Liver (tissue), 3 donors: ENCODE data around the gene TMEM184A.

Experiments
- GABPA ChIP-seq, 2 donors: IDR thresholded peaks in 1 of 2; conservative IDR thresholded peaks in 1 of 2; 2 replicates each; pipeline ENCODE4 v1.6.1; 2016; ENCODE audit warnings: antibody characterized with exemption in 2 of 2, mild to moderate bottlenecking in 1 of 2, moderate library complexity in 1 of 2
- JUND ChIP-seq, 2 donors: IDR thresholded peaks; 2 replicates each; pipeline ENCODE4 v1.6.1; 2016; ENCODE audit warnings: antibody characterized with exemption in 2 of 2
- RAD21 ChIP-seq, 2 donors: IDR thresholded peaks; 2 replicates each; pipeline ENCODE4 v1.6.1; 2016; ENCODE audit warnings: antibody characterized with exemption in 2 of 2, mild to moderate bottlenecking in 2 of 2
- SP1 ChIP-seq: IDR thresholded peaks from 2 replicates; pipeline ENCODE4 v1.6.1; 2018; ENCODE audit warnings: antibody characterized with exemption, mild to moderate bottlenecking
- TAF1 ChIP-seq: conservative IDR thresholded peaks from 2 replicates; pipeline ENCODE4 v1.6.1; 2016; ENCODE audit warnings: antibody characterized with exemption, mild to moderate bottlenecking
- YY1 ChIP-seq: IDR thresholded peaks from 2 replicates; pipeline ENCODE4 v1.6.1; 2016; ENCODE audit warnings: antibody characterized with exemption, mild to moderate bottlenecking
- TF ChIP-seq, protein P1 (sequence below): fragments of 150-350 bp; IDR thresholded peaks from 2 replicates; pipeline ENCODE4 v1.5.1; 2017; ENCODE audit warnings: improper control_type of control experiment, low read depth, low read length; ENCODE audit not compliant: missing input control
- TF ChIP-seq, protein P2 (sequence below): IDR thresholded peaks from 2 replicates; pipeline ENCODE4 v1.6.1; 2016; ENCODE audit warnings: antibody characterized with exemption, mild to moderate bottlenecking
- donor health status: healthy.
- donor health status: healthy.

DNA sequence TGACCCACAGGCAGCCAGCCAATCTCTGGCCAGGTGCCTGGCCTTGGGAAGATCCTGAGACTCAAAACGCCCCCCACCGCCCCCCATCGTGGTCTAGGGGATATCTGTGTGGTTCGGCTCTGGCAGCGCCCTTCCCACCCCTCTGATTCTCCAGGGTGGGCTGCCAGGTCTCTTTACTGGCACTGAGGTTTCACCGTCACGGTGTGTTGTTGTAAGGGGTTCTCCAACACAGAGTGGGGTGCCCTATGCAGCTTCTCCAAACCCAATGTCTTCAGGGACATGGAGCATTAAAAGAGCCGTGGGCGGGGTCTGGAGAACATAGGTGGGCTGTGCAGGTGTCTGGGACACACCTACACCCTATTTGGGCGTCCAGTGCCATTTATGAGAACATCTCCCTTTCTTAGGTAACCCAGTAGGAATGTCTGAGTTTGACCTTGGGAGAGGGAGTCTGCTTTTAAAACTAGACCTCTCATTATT is 24.0 kb downstream of the TMEM184A start:
- TF ChIP-seq, protein P1, sequence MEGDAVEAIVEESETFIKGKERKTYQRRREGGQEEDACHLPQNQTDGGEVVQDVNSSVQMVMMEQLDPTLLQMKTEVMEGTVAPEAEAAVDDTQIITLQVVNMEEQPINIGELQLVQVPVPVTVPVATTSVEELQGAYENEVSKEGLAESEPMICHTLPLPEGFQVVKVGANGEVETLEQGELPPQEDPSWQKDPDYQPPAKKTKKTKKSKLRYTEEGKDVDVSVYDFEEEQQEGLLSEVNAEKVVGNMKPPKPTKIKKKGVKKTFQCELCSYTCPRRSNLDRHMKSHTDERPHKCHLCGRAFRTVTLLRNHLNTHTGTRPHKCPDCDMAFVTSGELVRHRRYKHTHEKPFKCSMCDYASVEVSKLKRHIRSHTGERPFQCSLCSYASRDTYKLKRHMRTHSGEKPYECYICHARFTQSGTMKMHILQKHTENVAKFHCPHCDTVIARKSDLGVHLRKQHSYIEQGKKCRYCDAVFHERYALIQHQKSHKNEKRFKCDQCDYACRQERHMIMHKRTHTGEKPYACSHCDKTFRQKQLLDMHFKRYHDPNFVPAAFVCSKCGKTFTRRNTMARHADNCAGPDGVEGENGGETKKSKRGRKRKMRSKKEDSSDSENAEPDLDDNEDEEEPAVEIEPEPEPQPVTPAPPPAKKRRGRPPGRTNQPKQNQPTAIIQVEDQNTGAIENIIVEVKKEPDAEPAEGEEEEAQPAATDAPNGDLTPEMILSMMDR: no peak
- TF ChIP-seq, protein P2, sequence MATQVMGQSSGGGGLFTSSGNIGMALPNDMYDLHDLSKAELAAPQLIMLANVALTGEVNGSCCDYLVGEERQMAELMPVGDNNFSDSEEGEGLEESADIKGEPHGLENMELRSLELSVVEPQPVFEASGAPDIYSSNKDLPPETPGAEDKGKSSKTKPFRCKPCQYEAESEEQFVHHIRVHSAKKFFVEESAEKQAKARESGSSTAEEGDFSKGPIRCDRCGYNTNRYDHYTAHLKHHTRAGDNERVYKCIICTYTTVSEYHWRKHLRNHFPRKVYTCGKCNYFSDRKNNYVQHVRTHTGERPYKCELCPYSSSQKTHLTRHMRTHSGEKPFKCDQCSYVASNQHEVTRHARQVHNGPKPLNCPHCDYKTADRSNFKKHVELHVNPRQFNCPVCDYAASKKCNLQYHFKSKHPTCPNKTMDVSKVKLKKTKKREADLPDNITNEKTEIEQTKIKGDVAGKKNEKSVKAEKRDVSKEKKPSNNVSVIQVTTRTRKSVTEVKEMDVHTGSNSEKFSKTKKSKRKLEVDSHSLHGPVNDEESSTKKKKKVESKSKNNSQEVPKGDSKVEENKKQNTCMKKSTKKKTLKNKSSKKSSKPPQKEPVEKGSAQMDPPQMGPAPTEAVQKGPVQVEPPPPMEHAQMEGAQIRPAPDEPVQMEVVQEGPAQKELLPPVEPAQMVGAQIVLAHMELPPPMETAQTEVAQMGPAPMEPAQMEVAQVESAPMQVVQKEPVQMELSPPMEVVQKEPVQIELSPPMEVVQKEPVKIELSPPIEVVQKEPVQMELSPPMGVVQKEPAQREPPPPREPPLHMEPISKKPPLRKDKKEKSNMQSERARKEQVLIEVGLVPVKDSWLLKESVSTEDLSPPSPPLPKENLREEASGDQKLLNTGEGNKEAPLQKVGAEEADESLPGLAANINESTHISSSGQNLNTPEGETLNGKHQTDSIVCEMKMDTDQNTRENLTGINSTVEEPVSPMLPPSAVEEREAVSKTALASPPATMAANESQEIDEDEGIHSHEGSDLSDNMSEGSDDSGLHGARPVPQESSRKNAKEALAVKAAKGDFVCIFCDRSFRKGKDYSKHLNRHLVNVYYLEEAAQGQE: no peak
- no peak for TF ChIP-seq GABPA (IDR thresholded peaks at IDR 0.05 in 1 of 2, conservative IDR thresholded peaks at IDR 0.05 in 1 of 2)
- no peak for TF ChIP-seq RAD21 (IDR thresholded peaks at IDR 0.05)
- no peak for TF ChIP-seq YY1
- no peak for TF ChIP-seq TAF1
- TF ChIP-seq SP1: no peak
- no peak for TF ChIP-seq JUND (IDR thresholded peaks at IDR 0.05)
